HUES6 (cell line): ENCODE measurements around the gene STARD13.

Experiments
- H3K27ac ChIP-seq: 2 replicates; pipeline ENCODE4 v1.7.0; 2013; ENCODE audit warnings: low read depth, mild to moderate bottlenecking, low read length, inconsistent platforms
- H3K27me3 ChIP-seq: 2 replicates; pipeline ENCODE4 v1.6.1; 2013; ENCODE audit warnings: low read length; ENCODE audit not compliant: control insufficient read depth, insufficient read depth
- H3K36me3 ChIP-seq: 2 replicates; pipeline ENCODE4 v1.6.1; 2013; ENCODE audit warnings: low read length; ENCODE audit not compliant: control insufficient read depth, insufficient read depth
- H3K4me1 ChIP-seq: 2 replicates; pipeline ENCODE4 v1.6.1; 2013; ENCODE audit warnings: low read length; ENCODE audit not compliant: control insufficient read depth, insufficient read depth
- H3K4me3 ChIP-seq: 2 replicates; pipeline ENCODE4 v1.5.1; 2013; ENCODE audit warnings: low read depth, low read length
- H3K9ac ChIP-seq: one replicate; pipeline ENCODE4 v1.6.1; 2013; ENCODE audit warnings: mild to moderate bottlenecking, low read length
- H3K9me3 ChIP-seq: 2 replicates; pipeline ENCODE4 v1.6.1; 2013; ENCODE audit warnings: low read depth, low read length; ENCODE audit not compliant: control insufficient read depth, insufficient read depth

Gene STARD13

DNA sequence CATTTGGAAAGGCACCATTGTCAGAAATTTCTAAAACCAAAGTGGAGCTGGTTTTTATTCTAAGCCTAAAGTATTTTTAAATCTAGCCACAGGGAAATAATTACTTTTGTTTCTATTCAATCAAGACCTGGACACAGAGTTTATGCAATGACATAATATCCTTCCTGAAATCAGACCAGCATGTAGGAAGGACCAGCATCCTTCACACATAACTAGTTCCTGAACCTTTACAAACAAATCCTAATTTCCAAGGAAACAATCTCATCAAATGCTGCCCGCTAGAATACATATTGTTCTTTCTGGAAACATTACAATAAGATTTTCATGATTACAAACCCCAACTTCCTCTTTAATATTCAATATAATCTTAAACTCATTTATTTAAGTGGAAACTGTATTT lies 1.5 kb downstream of the STARD13 start:
- Histone ChIP-seq H3K9ac (no peak overlapping the region), H3K36me3 (no peaks in the 10 kb centered on the region), H3K27me3 (no peaks in the 10 kb centered on the region)

DNA sequence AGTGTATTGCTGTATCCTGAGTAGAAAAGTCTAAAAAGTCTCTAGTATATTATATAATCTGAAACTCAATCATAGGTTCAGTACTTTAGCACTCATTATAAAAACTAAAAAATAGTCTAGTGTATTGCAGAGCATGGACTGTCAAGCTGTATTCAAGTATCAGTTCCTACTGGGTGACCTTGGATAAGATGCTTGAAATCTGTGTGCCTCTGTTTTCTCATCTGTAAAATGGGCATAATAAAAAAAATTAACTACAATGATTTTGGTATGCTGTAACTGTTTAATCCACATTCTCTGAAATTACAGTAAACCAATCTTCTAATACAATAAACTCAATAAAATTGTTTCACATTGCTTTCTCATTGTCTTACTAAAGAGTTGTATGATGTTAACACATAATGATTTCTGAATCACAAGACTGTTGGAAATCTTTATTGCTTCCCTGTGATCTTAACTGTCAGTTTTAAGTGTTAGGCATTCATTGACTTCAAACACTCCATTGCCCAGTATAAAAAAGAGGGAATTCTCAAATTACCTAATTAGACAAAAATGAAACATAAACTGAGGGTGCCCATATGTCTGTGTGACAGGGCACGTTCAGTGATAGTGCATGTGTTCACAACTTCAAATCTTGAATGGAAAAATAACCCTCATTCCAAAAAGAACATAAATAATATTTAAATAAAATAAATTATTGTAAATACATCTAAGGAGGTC lies 2.2 kb downstream of the STARD13 start:
- H3K9ac ChIP-seq = no peak overlapping the region
- H3K36me3 ChIP-seq = no peaks in the 10 kb centered on the region
- H3K4me1 ChIP-seq = peaks cover 13% of the 10 kb centered on the region
- no peaks in the 10 kb centered on the region for H3K27me3 ChIP-seq
- H3K4me3 ChIP-seq = no peak overlapping the region
- no peaks in the 10 kb centered on the region for H3K9me3 ChIP-seq
- no peak overlapping the region for H3K27ac ChIP-seq

More for the DNA sequence above, 1.5 kb downstream of the STARD13 start:
- no peaks in the 10 kb centered on the region for H3K9me3 ChIP-seq
- H3K27ac ChIP-seq = no peak overlapping the region
- no peak overlapping the region; the same call in 1 of the 2 replicates for H3K4me3 ChIP-seq
- peaks cover 13% of the 10 kb centered on the region for H3K4me1 ChIP-seq

DNA sequence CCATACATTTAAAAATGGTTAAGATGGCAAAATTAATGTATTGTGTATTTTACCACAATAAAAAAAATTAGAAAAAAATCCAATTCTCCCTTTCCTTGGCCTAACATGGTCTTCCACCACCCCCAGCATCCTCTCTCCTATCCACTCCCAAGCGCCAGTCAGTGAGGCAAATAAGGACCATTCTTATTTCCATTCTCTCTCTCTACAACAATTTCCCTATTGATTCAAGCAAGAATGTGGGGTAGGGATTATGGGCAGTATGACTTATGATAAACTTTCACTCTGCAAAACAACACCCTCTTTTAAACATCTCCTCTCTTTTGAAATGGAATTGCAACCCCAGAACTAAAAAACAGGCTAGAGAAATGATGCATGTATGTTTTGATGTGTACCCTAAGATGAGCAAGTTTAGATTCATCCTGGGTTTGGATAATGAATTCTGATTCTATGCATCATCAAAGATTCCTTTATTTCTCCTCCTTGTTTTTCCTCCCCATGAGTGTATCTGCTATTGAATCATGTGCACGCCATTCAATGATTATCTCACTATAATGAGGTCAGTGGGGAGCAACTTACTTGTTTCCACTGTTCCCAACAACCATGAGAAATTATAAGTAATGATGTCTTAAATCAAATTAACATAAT lies 3.5 kb downstream of the STARD13 start:
- Histone ChIP-seq H3K27ac (no peak overlapping the region), H3K36me3 (no peaks in the 10 kb centered on the region), H3K4me1 (peaks cover 13% of the 10 kb centered on the region), H3K4me3 (no peak overlapping the region), H3K9ac (no peak overlapping the region), H3K27me3 (no peaks in the 10 kb centered on the region), H3K9me3 (no peaks in the 10 kb centered on the region)

DNA sequence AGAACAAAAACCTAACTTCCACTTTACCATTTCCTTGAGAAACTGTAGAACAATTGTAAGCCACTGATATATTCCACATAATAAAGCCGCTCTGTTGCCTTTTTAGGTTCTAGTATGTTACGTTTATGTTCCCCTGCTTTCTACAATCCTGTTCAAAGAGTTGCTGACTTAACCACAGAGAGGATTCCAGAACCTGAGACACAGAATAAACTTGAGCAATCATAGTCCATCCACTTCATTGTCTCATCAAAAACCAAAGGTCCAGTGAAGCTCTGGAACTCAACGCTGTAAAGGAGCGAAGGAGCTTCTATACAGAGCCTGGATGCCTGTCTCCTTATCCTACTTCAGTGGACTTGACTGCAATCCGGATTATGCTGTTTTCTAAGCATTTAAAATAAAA lies 4.6 kb downstream of the STARD13 start:
- Histone ChIP-seq H3K27ac (no peak overlapping the region), H3K9ac (no peak overlapping the region), H3K9me3 (no peaks in the 10 kb centered on the region), H3K4me3 (no peak overlapping the region), H3K36me3 (no peaks in the 10 kb centered on the region), H3K4me1 (peaks cover 12% of the 10 kb centered on the region; the same call in 1 of the 2 replicates), H3K27me3 (no peaks in the 10 kb centered on the region)

DNA sequence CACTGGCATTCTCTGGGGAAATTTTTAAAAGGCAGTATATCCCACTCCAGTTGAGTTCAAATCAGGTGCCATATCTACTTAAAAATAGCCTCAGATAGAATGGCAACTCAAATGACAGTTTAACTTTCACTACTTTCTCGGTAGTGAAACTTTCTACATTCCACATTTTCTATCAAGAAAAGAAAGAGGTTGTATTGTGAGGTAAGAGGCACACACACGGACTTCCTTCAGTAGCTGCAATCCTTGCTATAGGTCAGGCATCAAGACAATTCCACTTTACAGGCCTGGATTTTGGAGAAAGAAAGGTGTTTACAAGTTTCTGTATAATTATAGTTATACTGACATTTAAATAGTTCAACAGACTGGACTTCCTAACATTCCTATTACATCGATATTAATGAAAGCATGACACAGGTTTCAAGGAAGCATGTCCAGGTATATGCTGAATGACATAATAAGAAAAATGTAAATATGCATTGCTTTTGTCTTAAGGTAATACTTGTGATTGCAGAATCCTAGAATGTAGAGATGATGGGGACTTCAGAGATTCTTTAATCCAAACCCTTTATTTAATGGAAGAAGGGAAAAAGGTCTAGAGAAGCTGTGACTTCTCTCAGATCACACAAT lies 5.2 kb downstream of the STARD13 start:
- H3K4me3 ChIP-seq = no peak overlapping the region
- H3K36me3 ChIP-seq = no peaks in the 10 kb centered on the region
- H3K9me3 ChIP-seq = no peaks in the 10 kb centered on the region
- H3K4me1 ChIP-seq = peaks cover 11% of the 10 kb centered on the region; the same call in 1 of the 2 replicates
- H3K27ac ChIP-seq = no peak overlapping the region
- no peak overlapping the region for H3K9ac ChIP-seq
- H3K27me3 ChIP-seq = no peaks in the 10 kb centered on the region

DNA sequence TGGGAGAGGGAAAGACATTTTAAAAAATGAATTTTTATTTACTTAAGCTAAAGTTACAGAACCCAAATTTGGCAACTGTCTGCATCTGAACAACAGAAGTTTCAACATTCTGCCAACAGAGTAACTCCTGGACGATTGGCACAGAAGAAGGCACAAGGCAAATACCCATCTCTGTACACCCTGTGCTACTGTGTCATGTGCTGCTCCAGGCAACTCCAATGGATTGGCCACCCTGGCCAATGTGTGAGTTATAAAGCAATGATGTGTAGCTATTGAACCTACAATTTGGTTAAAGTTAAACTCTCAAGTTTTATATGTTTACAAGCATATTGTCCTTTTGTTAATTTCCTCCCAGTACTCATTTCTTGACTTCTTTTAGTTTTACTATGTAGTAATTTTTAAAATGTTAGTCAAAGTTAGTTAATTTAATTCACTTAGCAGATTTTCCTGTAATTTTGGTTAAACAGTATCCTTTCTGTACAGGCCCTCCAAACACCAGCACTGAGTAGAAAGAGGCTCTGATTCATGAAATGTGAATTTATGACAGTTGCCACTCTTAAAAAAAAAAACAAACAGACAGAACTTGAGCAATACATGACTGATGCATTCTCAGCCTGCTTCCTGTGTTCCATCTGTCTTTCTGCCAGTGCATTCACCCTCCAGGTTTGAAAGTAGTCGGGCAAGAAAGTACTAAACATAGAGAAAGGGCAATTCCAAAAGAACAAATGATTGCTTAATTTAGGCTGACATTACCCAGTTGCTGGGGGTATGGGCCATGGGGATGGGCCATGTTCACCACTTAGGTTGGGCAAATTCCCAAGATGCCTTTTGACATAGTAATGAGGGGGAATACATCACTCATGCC lies 5.9 kb downstream of the STARD13 start:
- no peak overlapping the region for H3K27ac ChIP-seq
- no peaks in the 10 kb centered on the region for H3K36me3 ChIP-seq
- H3K9ac ChIP-seq = no peak overlapping the region
- H3K4me3 ChIP-seq = no peak overlapping the region
- H3K4me1 ChIP-seq = 0 out of 2 replicates have a peak, but pooled peaks cover 6% of the 10 kb centered on the region
- no peaks in the 10 kb centered on the region for H3K9me3 ChIP-seq
- H3K27me3 ChIP-seq = no peaks in the 10 kb centered on the region

DNA sequence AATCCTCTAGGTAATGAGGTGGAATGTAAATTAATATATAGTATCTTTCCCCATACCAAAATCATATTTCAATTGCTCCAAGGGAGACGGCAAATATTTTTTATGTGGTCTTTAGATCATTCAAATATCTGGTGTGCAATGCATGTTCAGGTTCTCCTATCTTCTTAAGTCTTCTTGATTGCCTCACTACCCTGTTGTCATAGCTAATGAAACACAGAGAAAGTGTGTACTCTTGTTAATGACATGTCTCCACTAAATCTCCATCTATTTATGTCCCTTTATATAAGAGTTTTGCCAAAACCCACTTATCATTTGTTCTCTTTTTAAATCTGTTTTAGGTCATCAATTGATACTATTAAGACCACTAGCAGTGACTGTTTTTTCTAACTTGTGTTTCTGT lies 6.6 kb downstream of the STARD13 start:
- no peaks in the 10 kb centered on the region for H3K27me3 ChIP-seq
- H3K27ac ChIP-seq = no peak overlapping the region
- H3K4me3 ChIP-seq = no peak overlapping the region
- no peaks in the 10 kb centered on the region for H3K36me3 ChIP-seq
- H3K4me1 ChIP-seq = 0 out of 2 replicates have a peak, but pooled peaks cover 5% of the 10 kb centered on the region
- no peak overlapping the region for H3K9ac ChIP-seq
- no peaks in the 10 kb centered on the region for H3K9me3 ChIP-seq

DNA sequence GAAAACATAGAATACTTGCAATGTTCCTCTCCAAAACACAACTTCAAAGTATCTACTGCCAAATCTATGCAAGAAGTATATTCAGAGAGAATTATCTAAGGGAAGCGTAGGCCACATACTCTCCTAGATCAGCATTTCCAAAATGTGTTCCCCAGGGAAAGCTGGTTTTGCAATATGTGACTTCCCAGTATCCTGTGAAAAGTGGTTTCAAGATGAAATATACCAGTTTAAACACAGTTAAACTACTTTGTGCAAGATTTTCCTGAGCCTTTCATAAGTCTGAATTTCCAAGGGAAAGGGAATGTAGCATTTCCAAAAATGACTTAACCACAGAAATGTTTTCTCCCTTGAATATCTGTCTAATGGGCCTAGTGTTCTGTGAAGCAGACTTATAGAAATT lies 7.6 kb downstream of the STARD13 start:
- H3K27ac ChIP-seq = no peak overlapping the region
- H3K4me3 ChIP-seq = no peak overlapping the region
- 0 out of 2 replicates have a peak, but pooled peaks cover 5% of the 10 kb centered on the region for H3K4me1 ChIP-seq
- no peak overlapping the region for H3K9ac ChIP-seq
- no peaks in the 10 kb centered on the region for H3K27me3 ChIP-seq
- H3K36me3 ChIP-seq = no peaks in the 10 kb centered on the region
- H3K9me3 ChIP-seq = no peaks in the 10 kb centered on the region

DNA sequence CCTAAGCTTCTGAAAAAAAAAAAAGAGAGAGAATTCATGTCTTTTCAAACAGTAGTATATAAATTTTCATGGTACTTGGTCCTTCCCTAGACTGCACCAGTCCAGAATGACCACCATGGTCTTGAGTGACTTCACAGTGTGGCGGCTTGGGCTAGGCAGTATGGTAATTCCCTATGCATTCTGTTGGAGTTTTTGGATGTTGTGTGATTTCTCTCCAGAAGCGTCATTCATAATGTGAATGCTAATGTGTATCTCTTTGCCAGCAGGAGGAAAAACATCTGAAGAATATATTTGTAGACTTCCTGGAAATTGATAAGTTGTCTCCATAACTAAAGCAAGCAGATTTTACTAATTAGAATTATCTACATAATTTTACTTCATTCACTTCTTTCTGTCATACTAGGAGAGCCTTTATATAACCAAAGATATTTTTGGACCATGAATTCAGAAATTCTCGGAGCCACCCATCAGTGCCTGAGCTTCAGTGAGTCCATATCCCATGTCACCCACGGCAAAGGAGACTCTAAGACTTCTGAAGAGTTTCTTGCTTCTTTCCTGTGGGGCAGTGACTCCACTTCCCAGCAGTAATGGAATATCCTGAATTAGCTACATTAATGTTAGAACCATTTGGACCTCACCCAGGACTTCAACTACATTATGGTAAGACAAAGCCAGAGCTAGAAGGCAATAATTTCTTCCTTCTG lies 8.4 kb downstream of the STARD13 start:
- no peaks in the 10 kb centered on the region for H3K9me3 ChIP-seq
- H3K36me3 ChIP-seq = no peaks in the 10 kb centered on the region
- H3K27me3 ChIP-seq = no peaks in the 10 kb centered on the region
- no peak overlapping the region for H3K4me3 ChIP-seq
- no peak overlapping the region for H3K9ac ChIP-seq
- 0 out of 2 replicates have a peak, but pooled peaks cover 5% of the 10 kb centered on the region for H3K4me1 ChIP-seq
- no peak overlapping the region for H3K27ac ChIP-seq

DNA sequence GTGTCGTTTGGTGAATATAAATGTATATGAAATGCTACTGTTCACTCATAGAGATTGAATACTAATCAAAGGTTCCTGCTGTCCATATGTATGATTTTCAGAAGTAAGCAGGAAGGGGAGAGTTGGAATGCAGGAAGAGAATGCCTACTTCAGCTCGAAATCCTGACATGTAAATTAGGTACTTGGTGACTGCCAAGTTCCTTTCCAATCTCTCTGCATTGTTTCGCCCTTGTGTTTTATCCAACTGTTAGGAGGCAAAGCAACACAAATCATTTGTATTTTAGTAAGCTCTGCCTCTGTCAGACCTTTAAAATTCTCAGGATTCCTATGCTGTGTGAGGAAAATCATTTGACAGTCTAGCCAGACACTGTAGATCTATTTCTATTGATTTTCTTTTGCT lies 9.0 kb downstream of the STARD13 start:
- H3K9me3 ChIP-seq = no peaks in the 10 kb centered on the region
- H3K9ac ChIP-seq = no peak overlapping the region
- H3K4me3 ChIP-seq = no peak overlapping the region
- H3K4me1 ChIP-seq = 0 out of 2 replicates have a peak, but pooled peaks cover 5% of the 10 kb centered on the region
- no peak overlapping the region for H3K27ac ChIP-seq
- H3K27me3 ChIP-seq = no peaks in the 10 kb centered on the region
- H3K36me3 ChIP-seq = no peaks in the 10 kb centered on the region
